Type B pancreatic cell (in vitro differentiated cells): Measurements from ENCODE around the gene CHSY3. TPM values are rescaled to one million over a fixed set of nuclear protein-coding genes. Genes with fewer than 3 reads are reported as not detected.

Source experiments
- DNase-seq: peaks from one replicate; pipeline ENCODE4 v3.0.0; 2021; ENCODE audit warnings: mixed read lengths; ENCODE audit not compliant: unreplicated experiment; ENCODE audit errors: extremely low spot score
- H3K27ac Mint-ChIP-seq: 2 replicates; pipeline ENCODE4 v1.8.0; 2021; ENCODE audit warnings: mild to moderate bottlenecking, mixed read lengths
- H3K27me3 Mint-ChIP-seq: 2 replicates; pipeline ENCODE4 v1.8.0; 2021; ENCODE audit warnings: mixed read lengths
- H3K36me3 Mint-ChIP-seq: 2 replicates; pipeline ENCODE4 v1.8.0; 2021; ENCODE audit warnings: mixed read lengths
- H3K4me1 Mint-ChIP-seq: one replicate; pipeline ENCODE4 v1.8.0; 2021; ENCODE audit warnings: mixed read lengths; ENCODE audit not compliant: unreplicated experiment
- H3K4me3 Mint-ChIP-seq: 2 replicates; pipeline ENCODE4 v1.8.0; 2021; ENCODE audit warnings: mild to moderate bottlenecking, mixed read lengths
- H3K9me3 Mint-ChIP-seq: 2 replicates; pipeline ENCODE4 v1.8.0; 2021; ENCODE audit warnings: mixed read lengths
- CTCF ChIP-seq: fragments of 200-600 bp; sonication (generic); conservative IDR thresholded peaks from 2 replicates; pipeline ENCODE4 v1.5.0; 2021; ENCODE audit warnings: antibody characterized with exemption, mild to moderate bottlenecking
- total RNA-seq: library from RNA; stranded (reverse); gene quantifications from 2 replicates; pipeline ENCODE4 v1.2.1, GENCODE V29; 2021; ENCODE audit warnings: low replicate concordance

Gene CHSY3
- total RNA-seq, 1 donor from 2014 or later: 4.9 TPM

- DNase-seq: no peak
- Mint-ChIP-seq H3K9me3 (no peaks in the 10 kb centered on the region), H3K27me3 (no peaks in the 10 kb centered on the region), H3K4me1 (peaks cover 8% of the 10 kb centered on the region), H3K4me3 (no peak overlapping the region), H3K27ac (no peak overlapping the region), H3K36me3 (no peaks in the 10 kb centered on the region)
- no peak for TF ChIP-seq CTCF
Observed at GRCh38 chr5:129966071-129966470, 61.8 kb downstream of the CHSY3 start.

GRCh38 chr5:129971714-129972113 lies 67.4 kb downstream of the CHSY3 start:
- no peak overlapping the region for H3K27ac Mint-ChIP-seq
- no peak for DNase-seq
- H3K9me3 Mint-ChIP-seq: no peaks in the 10 kb centered on the region
- H3K27me3 Mint-ChIP-seq: no peaks in the 10 kb centered on the region
- H3K4me3 Mint-ChIP-seq: no peak overlapping the region
- no peaks in the 10 kb centered on the region for H3K36me3 Mint-ChIP-seq
- no peaks in the 10 kb centered on the region for H3K4me1 Mint-ChIP-seq
- no peak for TF ChIP-seq CTCF

GRCh38 chr5:129972465-129973141 lies 68.3 kb downstream of the CHSY3 start:
- no peaks in the 10 kb centered on the region for H3K9me3 Mint-ChIP-seq
- H3K27ac Mint-ChIP-seq: no peak overlapping the region
- no peak for TF ChIP-seq CTCF
- H3K27me3 Mint-ChIP-seq: no peaks in the 10 kb centered on the region
- H3K4me3 Mint-ChIP-seq: no peak overlapping the region
- no peaks in the 10 kb centered on the region for H3K36me3 Mint-ChIP-seq
- DNase-seq: no peak
- no peaks in the 10 kb centered on the region for H3K4me1 Mint-ChIP-seq

- DNase-seq: no peak
- H3K4me3 Mint-ChIP-seq: no peak overlapping the region
- no peaks in the 10 kb centered on the region for H3K27me3 Mint-ChIP-seq
- no peaks in the 10 kb centered on the region for H3K4me1 Mint-ChIP-seq
- no peak overlapping the region for H3K27ac Mint-ChIP-seq
- H3K36me3 Mint-ChIP-seq: no peaks in the 10 kb centered on the region
- no peaks in the 10 kb centered on the region for H3K9me3 Mint-ChIP-seq
- TF ChIP-seq CTCF: no peak
Observed at GRCh38 chr5:129973716-129974426, 69.6 kb downstream of the CHSY3 start.

GRCh38 chr5:129977810-129978209 lies 73.5 kb downstream of the CHSY3 start:
- H3K9me3 Mint-ChIP-seq: no peaks in the 10 kb centered on the region
- no peak overlapping the region for H3K27ac Mint-ChIP-seq
- H3K27me3 Mint-ChIP-seq: no peaks in the 10 kb centered on the region
- TF ChIP-seq CTCF: no peak
- no peak for DNase-seq
- H3K36me3 Mint-ChIP-seq: no peaks in the 10 kb centered on the region
- peaks cover 3% of the 10 kb centered on the region for H3K4me1 Mint-ChIP-seq
- no peak overlapping the region for H3K4me3 Mint-ChIP-seq
